HCT116 (cell line): ENCODE measurements around the gene TSSK2.
A peak's percentile ranks its signal among the peaks of the same experiment; 100 is the strongest.

Source experiments
- CEBPB ChIP-seq: IDR thresholded peaks from 2 replicates; pipeline ENCODE4 v1.6.1; 2012; ENCODE audit warnings: low read depth
- EGR1 ChIP-seq: IDR thresholded peaks from 2 replicates; pipeline ENCODE4 v1.6.1; 2012; ENCODE audit warnings: low read depth
- ELF1 ChIP-seq: IDR thresholded peaks from 2 replicates; pipeline ENCODE4 v1.6.1; 2012; ENCODE audit warnings: low read depth, borderline replicate concordance
- EZH2phosphoT487 ChIP-seq: fragments of 200-600 bp; IDR thresholded peaks from 2 replicates; pipeline ENCODE4 v1.6.1; 2018; ENCODE audit warnings: antibody characterized with exemption, borderline replicate concordance
- POLR2A ChIP-seq: IDR thresholded peaks from 2 replicates; pipeline ENCODE4 v1.7.0; 2011; ENCODE audit warnings: borderline replicate concordance; ENCODE audit not compliant: insufficient read depth, insufficient read length; ENCODE audit errors: extremely low read depth
- RAD21 ChIP-seq: IDR thresholded peaks from 2 replicates; pipeline ENCODE4 v1.6.1; 2012; ENCODE audit warnings: low read depth, mild to moderate bottlenecking
- SP1 ChIP-seq: IDR thresholded peaks from 2 replicates; pipeline ENCODE4 v1.6.1; 2012; ENCODE audit warnings: low read depth
- TF ChIP-seq, protein P1 (sequence below), 3 experiments: fragments of 200-600 bp in 1 of 3; sonication (generic) in 1 of 3; IDR thresholded peaks in 2 of 3; conservative IDR thresholded peaks in 1 of 3; 2 replicates each; pipeline ENCODE4 v1.5.1; 2012 to 2017; ENCODE audit warnings: low read depth in 2 of 3, low read length in 2 of 3, antibody characterized with exemption in 1 of 3, borderline replicate concordance in 1 of 3, control low read depth in 1 of 3, mild to moderate bottlenecking in 1 of 3, mixed read lengths in 1 of 3, mixed run types in 1 of 3, moderate library complexity in 1 of 3; ENCODE audit not compliant: insufficient read depth in 1 of 3

DNA sequence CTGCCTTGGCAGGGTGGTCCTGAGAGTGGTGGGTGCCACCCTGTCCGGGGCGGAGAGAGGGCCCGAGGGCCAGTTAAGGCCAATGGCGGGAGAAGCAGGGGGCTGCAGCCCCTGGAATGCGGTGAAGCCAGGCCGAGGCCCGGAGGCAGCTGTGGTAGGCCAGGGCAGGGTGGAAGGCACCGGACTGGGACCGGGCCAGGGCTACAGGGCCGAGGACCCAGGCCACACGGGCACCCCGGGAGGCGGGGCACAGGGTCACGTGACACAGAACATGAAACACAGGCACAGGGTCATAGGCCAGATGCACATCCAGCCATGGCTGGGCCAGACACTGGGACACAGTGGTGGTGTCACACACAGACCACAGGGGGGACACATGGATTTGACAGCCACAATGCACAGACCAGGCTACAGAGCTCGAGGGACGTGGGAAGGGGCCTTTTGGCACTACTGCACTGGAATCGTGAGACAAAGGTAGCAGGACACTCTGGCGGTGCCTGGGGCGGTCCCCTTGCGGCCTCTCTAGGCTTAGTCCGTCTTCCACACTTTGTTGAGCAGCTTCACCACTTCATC, 44.6 kb downstream of the TSSK2 start:
- TF ChIP-seq EZH2phosphoT487 (no peak), SP1 (no peak), CEBPB (no peak), ELF1 (no peak), POLR2A (peak; percentile 23), RAD21 (no peak), EGR1 (no peak)
- TF ChIP-seq, protein P1, sequence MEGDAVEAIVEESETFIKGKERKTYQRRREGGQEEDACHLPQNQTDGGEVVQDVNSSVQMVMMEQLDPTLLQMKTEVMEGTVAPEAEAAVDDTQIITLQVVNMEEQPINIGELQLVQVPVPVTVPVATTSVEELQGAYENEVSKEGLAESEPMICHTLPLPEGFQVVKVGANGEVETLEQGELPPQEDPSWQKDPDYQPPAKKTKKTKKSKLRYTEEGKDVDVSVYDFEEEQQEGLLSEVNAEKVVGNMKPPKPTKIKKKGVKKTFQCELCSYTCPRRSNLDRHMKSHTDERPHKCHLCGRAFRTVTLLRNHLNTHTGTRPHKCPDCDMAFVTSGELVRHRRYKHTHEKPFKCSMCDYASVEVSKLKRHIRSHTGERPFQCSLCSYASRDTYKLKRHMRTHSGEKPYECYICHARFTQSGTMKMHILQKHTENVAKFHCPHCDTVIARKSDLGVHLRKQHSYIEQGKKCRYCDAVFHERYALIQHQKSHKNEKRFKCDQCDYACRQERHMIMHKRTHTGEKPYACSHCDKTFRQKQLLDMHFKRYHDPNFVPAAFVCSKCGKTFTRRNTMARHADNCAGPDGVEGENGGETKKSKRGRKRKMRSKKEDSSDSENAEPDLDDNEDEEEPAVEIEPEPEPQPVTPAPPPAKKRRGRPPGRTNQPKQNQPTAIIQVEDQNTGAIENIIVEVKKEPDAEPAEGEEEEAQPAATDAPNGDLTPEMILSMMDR (IDR thresholded peaks at IDR 0.05 in 2 of 3, conservative IDR thresholded peaks at IDR 0.05 in 1 of 3; ENCODE audit: borderline replicate concordance in 1 of 3, insufficient read depth in 1 of 3, low read depth in 2 of 3, low read length in 2 of 3) = no peak
